Endodermal cell (in vitro differentiated cells): ENCODE results near the gene S100A14. TPM values are rescaled to one million over a fixed set of nuclear protein-coding genes. Genes with fewer than 3 reads are reported as not detected.

Source experiments
- DNase-seq: peaks from one replicate; pipeline ENCODE4 v3.0.0-alpha.2; 2017
- H3K27ac ChIP-seq: 2 replicates; pipeline ENCODE4 v1.5.1; 2013; ENCODE audit warnings: mild to moderate bottlenecking, low read depth, low read length, moderate library complexity
- H3K27me3 ChIP-seq: 2 replicates; pipeline ENCODE4 v1.6.1; 2013; ENCODE audit warnings: mild to moderate bottlenecking, low read length, moderate library complexity; ENCODE audit not compliant: insufficient read depth, control insufficient read depth, poor library complexity, severe bottlenecking
- H3K36me3 ChIP-seq: 2 replicates; pipeline ENCODE4 v1.7.0; 2013; ENCODE audit warnings: mild to moderate bottlenecking, low read length, moderate library complexity; ENCODE audit not compliant: control insufficient read depth, insufficient read depth
- H3K4me1 ChIP-seq: one replicate; pipeline ENCODE4 v1.7.0; 2013; ENCODE audit warnings: low read length; ENCODE audit not compliant: control insufficient read depth, insufficient read depth
- H3K4me3 ChIP-seq: 2 replicates; pipeline ENCODE4 v1.5.1; 2013; ENCODE audit warnings: mild to moderate bottlenecking, low read length, moderate library complexity
- H3K9ac ChIP-seq: 2 replicates; pipeline ENCODE4 v1.6.1; 2013; ENCODE audit warnings: mild to moderate bottlenecking, low read length, moderate library complexity; ENCODE audit not compliant: poor library complexity, severe bottlenecking; ENCODE audit errors: extremely low read depth
- H3K9me3 ChIP-seq: 2 replicates; pipeline ENCODE4 v1.6.1; 2013; ENCODE audit warnings: mild to moderate bottlenecking, low read length, moderate library complexity; ENCODE audit not compliant: control insufficient read depth
- H3K27ac Mint-ChIP-seq: 2 replicates; pipeline ENCODE4 v1.8.0; 2020; ENCODE audit warnings: mixed read lengths
- H3K27me3 Mint-ChIP-seq: 2 replicates; pipeline ENCODE4 v1.8.0; 2021; ENCODE audit warnings: mild to moderate bottlenecking, mixed read lengths; ENCODE audit not compliant: insufficient read depth
- H3K36me3 Mint-ChIP-seq: 2 replicates; pipeline ENCODE4 v1.8.0; 2020; ENCODE audit warnings: low read depth, mixed read lengths
- H3K4me1 Mint-ChIP-seq: 2 replicates; pipeline ENCODE4 v1.8.0; 2020; ENCODE audit warnings: mixed read lengths
- H3K4me3 Mint-ChIP-seq: 2 replicates; pipeline ENCODE4 v1.8.0; 2020; ENCODE audit warnings: mild to moderate bottlenecking, moderate library complexity, mixed read lengths
- H3K9me3 Mint-ChIP-seq: 2 replicates; pipeline ENCODE4 v1.8.0; 2020; ENCODE audit warnings: mild to moderate bottlenecking, mixed read lengths
- WGBS, 2 experiments: methylation state at CpG; one replicate each; pipeline versions ENCODE4 v1.1.5 to v1.1.7; 2013; ENCODE audit warnings: missing lambda C conversion rate in 2 of 2, mixed read lengths in 1 of 2; ENCODE audit not compliant: insufficient coverage in 1 of 2, insufficient read length in 1 of 2; 5-methylcytosine and 5-hydroxymethylcytosine counted together
- total RNA-seq, 2 donors: library from RNA; stranded (reverse); fragmentation: NEBNext Ultra II Directional in 1 of 2; extraction: Animal tissue kit (Norgen Biotek cat#: 25700) in 1 of 2; gene quantifications; 2 replicates in 1 of 2; 3 replicates in 1 of 2; pipeline ENCODE4 v1.2.1, GENCODE V29; 2021
- TF ChIP-seq, protein P1 (sequence below): fragments of 200-600 bp; sonication (generic); conservative IDR thresholded peaks from 2 replicates; pipeline ENCODE4 v1.5.0; 2021; ENCODE audit warnings: antibody characterized with exemption, mild to moderate bottlenecking

S100A14 gene
- total RNA-seq, 2 donors from 2014 or later: 53.8 to 119 TPM

DNA sequence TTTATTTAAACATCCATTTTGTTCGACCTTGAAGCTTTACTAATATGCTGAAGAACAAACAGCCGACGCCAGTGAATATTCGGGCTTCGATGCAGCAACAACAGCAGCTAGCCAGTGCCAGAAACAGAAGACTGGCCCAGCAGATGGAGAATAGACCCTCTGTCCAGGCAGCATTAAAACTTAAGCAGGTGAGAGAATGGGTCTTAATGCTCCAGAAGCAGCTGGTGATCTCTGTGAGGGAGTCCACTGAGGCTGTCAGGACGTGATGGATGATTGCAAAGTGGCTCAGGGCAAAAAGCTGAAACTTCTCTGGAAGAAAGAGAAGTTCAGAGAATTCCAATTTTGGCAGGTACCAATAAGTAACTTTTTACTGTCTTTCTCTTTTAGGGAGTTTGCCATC lies 22.1 kb upstream of the S100A14 start:
- Histone ChIP-seq H3K9ac (no peak overlapping the region), H3K4me3 (no peak overlapping the region), H3K36me3 (peaks cover 79% of the 10 kb centered on the region), H3K27me3 (no peaks in the 10 kb centered on the region), H3K27ac (no peak overlapping the region), H3K9me3 (peaks cover 7% of the 10 kb centered on the region), H3K4me1 (peaks cover 8% of the 10 kb centered on the region)
- peaks cover 77% of the 10 kb centered on the region for H3K36me3 Mint-ChIP-seq
- TF ChIP-seq, protein P1, sequence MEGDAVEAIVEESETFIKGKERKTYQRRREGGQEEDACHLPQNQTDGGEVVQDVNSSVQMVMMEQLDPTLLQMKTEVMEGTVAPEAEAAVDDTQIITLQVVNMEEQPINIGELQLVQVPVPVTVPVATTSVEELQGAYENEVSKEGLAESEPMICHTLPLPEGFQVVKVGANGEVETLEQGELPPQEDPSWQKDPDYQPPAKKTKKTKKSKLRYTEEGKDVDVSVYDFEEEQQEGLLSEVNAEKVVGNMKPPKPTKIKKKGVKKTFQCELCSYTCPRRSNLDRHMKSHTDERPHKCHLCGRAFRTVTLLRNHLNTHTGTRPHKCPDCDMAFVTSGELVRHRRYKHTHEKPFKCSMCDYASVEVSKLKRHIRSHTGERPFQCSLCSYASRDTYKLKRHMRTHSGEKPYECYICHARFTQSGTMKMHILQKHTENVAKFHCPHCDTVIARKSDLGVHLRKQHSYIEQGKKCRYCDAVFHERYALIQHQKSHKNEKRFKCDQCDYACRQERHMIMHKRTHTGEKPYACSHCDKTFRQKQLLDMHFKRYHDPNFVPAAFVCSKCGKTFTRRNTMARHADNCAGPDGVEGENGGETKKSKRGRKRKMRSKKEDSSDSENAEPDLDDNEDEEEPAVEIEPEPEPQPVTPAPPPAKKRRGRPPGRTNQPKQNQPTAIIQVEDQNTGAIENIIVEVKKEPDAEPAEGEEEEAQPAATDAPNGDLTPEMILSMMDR: no peak
- no peak overlapping the region for H3K27ac Mint-ChIP-seq
- peaks cover 24% of the 10 kb centered on the region for H3K4me1 Mint-ChIP-seq
- WGBS, 2 experiments: 94 to 96% methylated on average over 6 of the region's 6 CpGs
- H3K4me3 Mint-ChIP-seq: no peak overlapping the region
- DNase-seq: no peak
- H3K9me3 Mint-ChIP-seq: peaks cover 2% of the 10 kb centered on the region
- no peaks in the 10 kb centered on the region for H3K27me3 Mint-ChIP-seq

GRCh38 chr1:153636312-153636711 lies 20.2 kb upstream of the S100A14 start:
- Histone ChIP-seq H3K9me3 (peaks cover 7% of the 10 kb centered on the region), H3K9ac (no peak overlapping the region), H3K27ac (no peak overlapping the region), H3K4me3 (peak overlapping the region; percentile 98), H3K27me3 (no peaks in the 10 kb centered on the region), H3K4me1 (no peaks in the 10 kb centered on the region), H3K36me3 (peaks cover 60% of the 10 kb centered on the region)
- H3K4me1 Mint-ChIP-seq: peaks cover 16% of the 10 kb centered on the region
- DNase-seq: no peak
- no peaks in the 10 kb centered on the region for H3K27me3 Mint-ChIP-seq
- H3K4me3 Mint-ChIP-seq: peak overlapping the region; percentile 98
- no peak overlapping the region for H3K27ac Mint-ChIP-seq
- WGBS, 2 experiments: 97 to 100% methylated on average over 8 to 9 of the region's 9 CpGs
- TF ChIP-seq, protein P1: no peak
- H3K9me3 Mint-ChIP-seq: peaks cover 4% of the 10 kb centered on the region
- H3K36me3 Mint-ChIP-seq: peaks cover 60% of the 10 kb centered on the region

DNA sequence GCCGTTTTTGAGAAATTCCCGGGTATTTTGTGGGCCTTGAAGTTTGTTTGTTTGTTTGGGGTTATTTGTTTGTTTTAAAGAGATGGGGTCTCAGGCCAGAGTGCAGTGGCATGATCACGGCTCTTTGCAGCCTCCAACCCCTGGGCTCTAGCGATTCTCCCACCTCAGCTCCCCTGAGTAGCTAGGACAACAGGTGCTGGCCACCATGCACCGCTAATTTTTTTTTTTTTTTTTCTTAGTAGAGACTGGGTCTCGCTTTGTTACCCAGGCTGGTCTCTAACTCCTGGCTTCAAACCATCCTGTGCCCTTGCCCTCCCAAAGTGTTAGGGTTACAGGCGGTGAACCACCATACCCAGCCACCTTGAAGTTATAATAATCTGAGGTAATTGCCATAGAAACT lies 19.7 kb upstream of the S100A14 start:
- H3K4me1 Mint-ChIP-seq: peaks cover 12% of the 10 kb centered on the region
- H3K36me3 Mint-ChIP-seq: peaks cover 56% of the 10 kb centered on the region
- H3K9me3 ChIP-seq: peaks cover 7% of the 10 kb centered on the region
- peaks cover 4% of the 10 kb centered on the region for H3K9me3 Mint-ChIP-seq
- H3K4me3 Mint-ChIP-seq: peak overlapping the region; percentile 98
- no peak for DNase-seq
- peaks cover 55% of the 10 kb centered on the region for H3K36me3 ChIP-seq
- peak overlapping the region; percentile 58 for H3K27ac Mint-ChIP-seq
- TF ChIP-seq, protein P1: no peak
- WGBS, 2 experiments: 95 to 100% methylated on average over 3 to 7 of the region's 7 CpGs
- H3K27me3 Mint-ChIP-seq: no peaks in the 10 kb centered on the region
- no peak overlapping the region for H3K9ac ChIP-seq
- H3K27me3 ChIP-seq: no peaks in the 10 kb centered on the region
- no peak overlapping the region for H3K27ac ChIP-seq
- H3K4me1 ChIP-seq: no peaks in the 10 kb centered on the region
- H3K4me3 ChIP-seq: peak overlapping the region; percentile 98
